Measurements from ENCODE around the gene STOX2.

DNA sequence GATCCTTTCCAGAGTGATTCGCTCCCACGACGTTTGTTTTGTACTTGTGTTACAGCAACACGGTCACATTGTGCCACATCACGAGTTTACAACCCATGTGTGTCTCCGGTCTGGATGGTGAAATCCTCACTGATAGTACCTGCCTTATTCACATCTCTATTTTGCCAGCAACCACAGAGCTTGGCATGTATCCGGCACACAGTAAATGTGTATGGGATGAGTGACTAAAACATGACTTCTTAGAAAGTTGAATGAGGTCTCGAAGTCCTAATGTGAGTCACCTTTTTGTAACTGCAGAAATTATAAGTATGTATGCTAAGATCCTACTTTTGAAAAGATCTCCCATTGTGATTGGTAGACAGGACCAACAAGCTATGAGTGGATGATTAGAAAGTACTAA is 7.5 kb downstream of the STOX2 start:
- TF ChIP-seq, protein P1, sequence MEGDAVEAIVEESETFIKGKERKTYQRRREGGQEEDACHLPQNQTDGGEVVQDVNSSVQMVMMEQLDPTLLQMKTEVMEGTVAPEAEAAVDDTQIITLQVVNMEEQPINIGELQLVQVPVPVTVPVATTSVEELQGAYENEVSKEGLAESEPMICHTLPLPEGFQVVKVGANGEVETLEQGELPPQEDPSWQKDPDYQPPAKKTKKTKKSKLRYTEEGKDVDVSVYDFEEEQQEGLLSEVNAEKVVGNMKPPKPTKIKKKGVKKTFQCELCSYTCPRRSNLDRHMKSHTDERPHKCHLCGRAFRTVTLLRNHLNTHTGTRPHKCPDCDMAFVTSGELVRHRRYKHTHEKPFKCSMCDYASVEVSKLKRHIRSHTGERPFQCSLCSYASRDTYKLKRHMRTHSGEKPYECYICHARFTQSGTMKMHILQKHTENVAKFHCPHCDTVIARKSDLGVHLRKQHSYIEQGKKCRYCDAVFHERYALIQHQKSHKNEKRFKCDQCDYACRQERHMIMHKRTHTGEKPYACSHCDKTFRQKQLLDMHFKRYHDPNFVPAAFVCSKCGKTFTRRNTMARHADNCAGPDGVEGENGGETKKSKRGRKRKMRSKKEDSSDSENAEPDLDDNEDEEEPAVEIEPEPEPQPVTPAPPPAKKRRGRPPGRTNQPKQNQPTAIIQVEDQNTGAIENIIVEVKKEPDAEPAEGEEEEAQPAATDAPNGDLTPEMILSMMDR (IDR thresholded peaks at IDR 0.05) = no peak
- no peak for TF ChIP-seq POLR2A (IDR thresholded peaks at IDR 0.05)

All from Peyer's patch (tissue), 4 donors.